HG03520 (cell line): ENCODE measurements around the gene TTLL11.

Source experiments
- ATAC-seq: cut with Tn5 transposase; IDR thresholded peaks from one replicate; pipeline ENCODE4 v1.9.1; 2021; ENCODE audit warnings: mild to moderate bottlenecking, moderate library complexity; ENCODE audit not compliant: unreplicated experiment

TTLL11 gene

DNA sequence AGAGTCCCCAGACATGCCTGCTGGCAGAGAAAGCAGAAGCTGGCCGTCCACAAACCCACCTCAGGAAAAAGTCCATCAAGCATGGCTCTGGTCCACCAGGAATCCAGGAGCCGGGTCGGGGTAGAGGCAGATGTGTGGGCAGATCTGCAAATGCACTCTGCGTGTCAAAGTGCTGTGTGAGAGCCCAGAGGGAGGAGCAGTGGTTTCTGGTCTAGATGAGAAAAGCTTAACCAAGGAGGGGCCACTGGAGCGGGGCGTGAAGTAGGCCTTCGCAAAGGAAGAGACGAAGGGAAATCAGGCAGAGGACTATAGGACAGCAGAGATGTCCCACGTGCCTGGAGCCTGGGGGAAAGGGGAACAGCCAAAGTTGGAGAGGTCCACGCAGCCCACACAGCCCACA, 40.0 kb downstream of the TTLL11 start:
- no peak for ATAC-seq

DNA sequence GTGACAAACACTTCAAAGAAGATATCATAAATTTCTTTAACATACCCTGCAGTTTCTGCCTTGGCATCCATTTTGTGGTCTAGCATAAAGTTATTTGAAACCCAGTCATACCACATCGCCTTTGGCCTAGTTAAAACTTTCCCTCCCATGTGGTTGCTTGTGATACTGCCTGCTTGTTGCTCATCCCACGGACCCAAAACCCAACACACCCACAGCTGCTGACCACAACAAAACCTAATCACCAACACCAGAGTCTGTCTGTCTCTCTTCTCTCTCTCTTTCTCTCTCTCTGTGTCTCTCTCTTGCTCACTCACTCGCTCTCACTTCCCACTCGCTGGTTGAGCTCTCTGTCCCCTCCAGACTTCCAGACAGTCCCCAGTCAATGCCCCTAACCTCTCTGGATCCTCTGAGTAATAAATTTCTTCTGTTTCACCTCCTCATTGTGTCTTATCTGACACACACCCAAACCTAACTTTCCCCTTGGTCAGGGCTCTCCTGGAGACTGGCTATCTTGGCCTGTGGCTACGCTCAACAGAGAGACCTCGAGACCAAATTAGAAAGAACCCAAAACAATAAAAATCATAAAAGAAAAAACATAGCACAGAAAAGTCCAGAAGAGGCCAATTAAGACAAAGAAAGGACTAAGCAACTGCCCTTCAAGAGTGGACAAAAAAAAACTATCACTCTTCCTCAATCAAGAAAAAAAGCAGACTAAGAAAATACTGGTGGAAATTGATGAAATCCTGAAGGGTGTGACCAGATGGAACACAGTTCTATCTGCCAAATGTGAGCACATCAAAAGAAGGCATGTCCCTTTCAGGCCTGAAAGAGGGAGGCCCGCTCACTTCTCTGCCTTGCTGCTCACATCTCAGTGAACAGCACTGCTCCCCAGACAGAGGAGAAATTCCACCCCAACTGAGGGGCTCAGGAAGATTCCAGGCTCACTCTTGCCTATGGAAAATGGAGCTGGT, 41.5 kb downstream of the TTLL11 start:
- ATAC-seq: peak; percentile 61

- ATAC-seq: no peak
Observed at GRCh38 chr9:122050167-122050566, 42.9 kb downstream of the TTLL11 start.

- no peak for ATAC-seq
Observed at GRCh38 chr9:122042056-122042455, 51.1 kb downstream of the TTLL11 start.

DNA sequence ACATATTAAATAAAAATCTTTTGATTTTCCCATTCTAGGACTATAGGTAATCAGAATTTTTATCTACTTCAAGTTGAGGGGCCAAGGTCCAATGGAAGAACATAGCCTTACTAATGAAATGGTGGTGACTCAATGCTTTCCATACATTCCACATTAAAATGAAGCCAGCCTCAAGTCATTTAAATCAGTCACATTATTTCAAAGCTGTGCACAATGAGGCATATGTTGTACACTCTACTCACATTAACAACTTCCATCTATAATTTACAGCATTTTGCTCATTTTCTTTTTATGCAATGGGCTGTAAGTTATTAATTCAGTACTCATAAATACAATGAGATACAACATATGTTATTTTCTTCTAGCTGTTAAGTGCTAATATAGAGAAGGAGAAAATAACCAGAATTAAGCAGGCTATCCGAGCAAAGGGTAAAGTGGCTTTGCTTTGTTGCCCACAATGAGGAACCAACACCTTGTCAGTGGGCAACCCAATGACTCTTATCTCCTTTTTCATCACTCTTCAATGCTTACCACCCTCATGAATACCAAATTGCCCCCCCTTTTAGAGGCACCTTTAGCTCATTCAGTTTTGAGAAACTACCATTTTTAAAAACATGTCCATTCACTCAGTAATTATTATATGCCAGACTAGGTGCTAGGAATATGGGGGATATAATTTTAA, 52.4 kb downstream of the TTLL11 start:
- no peak for ATAC-seq

DNA sequence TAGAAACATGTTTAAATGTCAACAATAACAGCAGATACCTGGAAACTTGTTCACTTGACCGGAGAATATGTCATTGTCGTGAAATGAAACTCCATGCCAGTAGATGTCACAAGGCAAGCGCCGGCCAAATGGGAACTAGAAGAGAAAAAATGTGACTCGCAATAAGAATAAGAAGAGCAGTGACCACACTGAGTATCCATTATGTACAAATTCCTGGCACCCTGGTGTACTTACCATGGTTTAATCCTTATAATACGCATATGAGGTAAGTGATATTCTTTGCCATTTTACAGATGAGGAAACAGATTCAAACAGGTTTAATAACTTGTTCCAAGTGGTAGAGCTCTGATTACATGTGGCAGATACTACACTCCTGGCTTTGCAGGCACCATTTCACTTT, 53.9 kb downstream of the TTLL11 start:
- ATAC-seq: no peak

- ATAC-seq: no peak
Observed at GRCh38 chr9:122036988-122037387, 56.1 kb downstream of the TTLL11 start.

DNA sequence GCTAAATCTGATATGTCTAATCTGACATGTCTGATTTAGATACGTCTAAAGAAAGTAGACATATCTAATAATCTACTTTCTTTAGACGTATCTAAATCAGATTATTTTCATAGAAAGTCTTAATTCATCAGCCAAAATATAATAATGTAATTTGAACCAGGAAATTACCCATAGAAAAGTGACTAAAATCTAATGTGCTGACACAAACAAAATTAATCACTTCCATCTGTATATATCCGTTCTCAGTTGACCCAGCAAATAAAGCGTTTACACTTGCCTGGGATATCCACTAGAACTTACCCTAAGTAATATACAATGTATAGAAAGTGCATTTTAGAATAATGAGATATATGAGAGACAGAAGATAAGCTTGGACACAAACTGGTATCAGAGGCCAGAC, 56.7 kb downstream of the TTLL11 start:
- no peak for ATAC-seq

DNA sequence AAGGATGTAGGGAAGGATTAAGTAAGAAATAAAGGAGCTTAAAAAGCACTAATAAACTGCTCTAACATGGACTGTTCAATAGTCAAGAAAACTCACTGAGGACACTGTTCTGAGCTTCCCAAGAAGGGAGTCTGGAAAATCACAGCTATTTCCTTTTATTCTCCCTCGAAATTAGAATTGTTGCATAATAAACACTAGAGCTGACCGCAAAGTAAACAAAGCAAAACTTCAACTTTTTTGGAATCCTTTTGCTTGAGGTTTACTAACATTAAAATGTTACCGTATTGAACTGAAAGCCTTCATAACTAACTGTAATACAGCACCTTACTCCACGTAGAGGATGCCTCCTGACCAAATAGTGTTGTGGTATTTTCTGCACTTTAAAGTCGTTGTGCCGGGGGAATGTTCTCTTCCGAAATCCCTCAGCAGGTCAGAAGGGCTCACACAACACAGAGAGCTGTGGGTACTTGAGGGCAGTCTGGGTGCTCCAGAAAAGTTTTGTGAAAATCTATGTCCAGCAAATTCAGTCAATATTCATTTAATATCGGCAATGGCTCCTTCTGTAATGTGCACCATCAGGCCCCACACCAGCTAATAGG, 59.2 kb downstream of the TTLL11 start:
- ATAC-seq: no peak

- no peak for ATAC-seq
Observed at GRCh38 chr9:122032346-122032745, 60.8 kb downstream of the TTLL11 start.

- ATAC-seq: no peak
Observed at GRCh38 chr9:122031776-122032175, 61.3 kb downstream of the TTLL11 start.

DNA sequence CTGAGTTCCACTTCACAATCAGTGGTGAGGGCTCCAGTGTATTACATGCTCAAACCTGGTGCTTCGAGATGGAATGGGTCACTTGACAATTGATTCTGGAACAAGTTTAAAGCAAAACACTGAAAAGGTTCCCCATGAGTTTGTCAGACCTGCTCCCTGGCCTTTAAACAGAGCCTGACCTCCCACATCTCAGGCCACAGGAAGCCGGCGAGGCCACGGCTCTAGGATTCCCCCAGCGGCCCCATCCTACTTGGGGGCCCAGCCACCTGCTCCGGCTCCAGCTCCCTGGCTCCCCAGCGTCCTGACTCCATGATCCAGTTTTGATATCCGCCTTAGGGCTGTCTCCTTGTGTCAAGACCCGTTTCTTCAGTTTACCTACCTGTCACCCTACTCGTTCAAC, 62.0 kb downstream of the TTLL11 start:
- no peak for ATAC-seq

DNA sequence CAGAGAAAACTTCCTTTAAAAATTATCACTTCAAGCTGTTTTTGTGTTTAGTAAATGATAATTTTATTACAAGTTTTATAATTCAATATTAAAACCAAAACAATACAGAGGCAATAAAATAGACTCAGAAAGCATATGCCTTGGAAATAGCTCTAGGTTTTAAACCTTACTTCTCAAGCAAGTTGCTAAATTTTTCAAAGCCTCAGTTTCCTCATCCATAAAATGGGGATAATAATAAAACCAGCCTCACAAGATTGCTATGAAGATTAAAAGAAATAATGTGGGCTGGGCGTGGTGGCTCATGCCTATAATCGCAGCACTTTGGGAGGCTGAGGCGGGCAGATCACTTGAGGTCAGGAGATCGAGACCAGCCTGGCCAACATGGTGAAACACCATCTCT, 62.8 kb downstream of the TTLL11 start:
- no peak for ATAC-seq

DNA sequence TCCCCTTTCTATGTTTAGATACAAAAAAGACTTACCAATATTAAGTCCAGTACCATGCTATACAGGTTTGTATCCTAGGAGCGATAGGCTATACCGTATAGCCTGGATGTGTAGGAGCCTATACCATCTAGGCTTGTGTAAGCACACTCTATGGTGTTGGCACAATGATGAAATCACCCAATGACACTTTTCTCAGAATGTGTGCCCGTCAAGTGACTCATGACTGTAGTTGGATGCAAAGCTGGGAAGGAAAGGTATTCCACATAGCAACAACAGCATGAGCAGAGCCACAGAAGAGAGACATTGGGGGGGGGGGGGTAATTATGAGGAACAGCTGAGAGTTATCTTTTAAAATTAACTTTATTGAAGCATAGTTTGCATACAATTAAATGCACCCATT, 63.2 kb downstream of the TTLL11 start:
- no peak for ATAC-seq

GRCh38 chr9:122028089-122028488, 65.0 kb downstream of the TTLL11 start:
- no peak for ATAC-seq

DNA sequence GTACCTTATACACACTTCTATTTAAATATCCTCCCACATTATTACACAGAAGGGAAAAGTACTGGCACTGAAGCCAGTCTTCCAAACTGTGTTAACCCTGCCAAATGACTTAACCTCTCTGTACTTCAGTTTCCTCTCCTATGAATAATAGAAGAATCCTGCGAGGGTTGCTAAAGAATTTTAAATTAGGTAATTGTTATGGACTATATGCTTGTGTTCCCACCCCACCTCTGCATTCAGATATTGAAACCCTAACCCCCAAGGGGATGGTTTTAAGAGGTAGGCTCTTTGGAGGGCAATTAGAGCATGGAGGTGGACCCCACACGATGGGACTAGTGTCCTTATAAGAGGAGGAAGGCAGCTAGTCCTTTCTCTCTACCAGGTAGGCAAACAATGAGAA, 72.7 kb downstream of the TTLL11 start:
- no peak for ATAC-seq

GRCh38 chr9:122016744-122017143, 76.4 kb downstream of the TTLL11 start:
- ATAC-seq: no peak

DNA sequence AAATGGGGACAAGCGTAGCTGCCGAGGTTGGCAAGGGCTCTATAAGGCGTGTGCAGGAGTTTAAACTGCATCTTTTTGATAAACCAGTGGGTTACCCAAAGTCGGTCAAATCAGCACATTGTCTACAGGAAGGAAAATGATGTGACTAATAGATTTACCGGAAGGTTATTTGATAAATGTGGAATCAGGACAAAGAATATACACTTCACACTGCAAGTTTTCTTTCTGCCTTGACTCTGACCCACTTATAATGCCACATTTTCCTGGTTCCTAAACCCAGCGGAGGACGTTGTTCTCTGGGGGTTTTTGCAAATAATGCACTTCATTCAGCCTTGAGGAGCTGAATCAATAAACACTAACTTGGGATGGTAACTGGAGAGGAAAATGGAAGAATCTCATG, 76.8 kb downstream of the TTLL11 start:
- ATAC-seq: no peak

DNA sequence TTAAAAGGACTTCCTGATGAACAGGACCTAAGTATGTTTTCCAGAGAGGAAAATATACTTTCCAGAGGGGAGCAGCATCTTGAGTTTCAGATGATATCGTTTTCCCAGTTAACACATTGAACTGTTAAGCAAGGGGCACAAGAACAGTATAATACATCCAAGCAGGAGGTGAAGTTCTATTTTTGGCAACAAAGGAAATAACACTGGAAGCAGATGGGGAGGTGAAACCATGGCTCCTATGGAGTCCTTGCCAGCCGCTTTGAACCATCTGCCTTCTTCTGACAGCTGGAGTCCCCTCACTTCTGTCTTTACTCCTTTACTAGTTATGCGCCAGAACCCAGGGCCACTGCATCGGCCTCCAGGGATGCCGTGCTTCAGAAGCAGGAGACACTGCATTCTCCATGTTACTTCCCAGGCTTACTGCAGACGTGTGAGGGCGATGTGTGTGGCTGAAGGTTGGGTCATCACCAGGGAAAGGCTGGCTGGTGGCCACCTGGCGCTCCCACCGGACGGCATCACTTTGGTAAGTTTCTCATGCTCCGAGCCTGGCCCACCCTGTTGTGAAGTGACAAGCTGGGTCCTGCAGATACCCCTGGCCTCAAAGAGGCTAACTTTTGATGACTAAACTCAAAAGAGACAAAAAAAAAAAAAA, 77.8 kb downstream of the TTLL11 start:
- no peak for ATAC-seq

DNA sequence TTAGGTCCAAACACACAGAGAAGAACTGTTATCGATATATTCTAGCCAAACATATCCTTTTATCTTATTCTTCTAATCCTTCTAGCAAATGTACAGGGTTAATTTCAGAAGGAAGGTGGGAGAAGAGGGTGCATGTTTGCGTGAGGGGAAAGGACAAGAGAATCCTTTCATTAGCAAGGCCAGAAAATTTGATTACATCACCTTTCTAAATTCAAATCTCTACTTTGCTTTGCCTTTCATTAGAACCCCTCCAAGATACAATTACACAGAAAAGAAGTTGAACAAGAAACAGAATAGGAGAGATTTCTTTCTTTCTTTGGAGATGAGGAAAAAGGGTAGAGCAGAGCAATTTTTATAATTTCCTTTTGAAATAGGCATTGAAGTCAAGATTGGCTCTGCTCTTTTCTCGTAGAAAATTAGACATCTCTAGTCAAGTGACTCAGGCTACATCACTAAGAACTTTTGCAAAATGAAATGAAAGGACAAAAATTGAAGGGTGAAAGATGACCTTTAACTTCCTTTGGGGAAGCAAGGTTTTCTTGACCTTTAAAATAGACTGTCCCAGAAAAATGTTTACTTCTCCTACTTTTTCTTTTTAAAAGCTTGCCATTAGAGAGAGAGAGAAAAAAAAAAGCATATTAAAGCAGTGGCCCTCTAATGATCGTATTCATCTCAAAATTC, 81.2 kb downstream of the TTLL11 start:
- no peak for ATAC-seq

- ATAC-seq: no peak
Observed at GRCh38 chr9:122008559-122008958, 84.5 kb downstream of the TTLL11 start.
